IPS-20b (cell line): Measurements from ENCODE around the gene CREB3L2.
"Not testable (repeated sequence)": the region's sequence is repeated elsewhere in the genome, so short reads cannot be mapped to it uniquely, and the experiment has no call there.

Experiments used
- H3K27ac ChIP-seq: one replicate; pipeline ENCODE4 v1.5.1; 2013; ENCODE audit warnings: low read length
- H3K27me3 ChIP-seq: 2 replicates; pipeline ENCODE4 v1.6.1; 2013; ENCODE audit warnings: mild to moderate bottlenecking, low read length, inconsistent platforms; ENCODE audit not compliant: insufficient read depth
- H3K36me3 ChIP-seq: 2 replicates; pipeline ENCODE4 v1.6.1; 2013; ENCODE audit warnings: low read depth, mild to moderate bottlenecking, inconsistent platforms, low read length, moderate library complexity; ENCODE audit not compliant: insufficient read depth
- H3K4me1 ChIP-seq: 2 replicates; pipeline ENCODE4 v1.6.1; 2013; ENCODE audit warnings: mild to moderate bottlenecking, control low read depth, inconsistent platforms, low read length, moderate library complexity; ENCODE audit not compliant: insufficient read depth
- H3K4me3 ChIP-seq: 2 replicates; pipeline ENCODE4 v1.5.1; 2013; ENCODE audit warnings: mild to moderate bottlenecking, low read length, inconsistent platforms
- H3K9ac ChIP-seq: 2 replicates; pipeline ENCODE4 v1.6.1; 2013; ENCODE audit warnings: low read depth, mild to moderate bottlenecking, inconsistent platforms, low read length, moderate library complexity
- H3K9me3 ChIP-seq: 2 replicates; pipeline ENCODE4 v1.6.1; 2013; ENCODE audit warnings: mild to moderate bottlenecking, low read depth, low read length, inconsistent platforms; ENCODE audit not compliant: insufficient read depth

CREB3L2 gene

GRCh38 chr7:138029126-138029525 is 27.2 kb upstream of the CREB3L2 start:
- H3K36me3 ChIP-seq, result no peaks in the 10 kb centered on the region
- H3K27me3 ChIP-seq, result no peaks in the 10 kb centered on the region
- peaks cover 14% of the 10 kb centered on the region for H3K4me1 ChIP-seq
- H3K4me3 ChIP-seq, result no peak overlapping the region
- no peak overlapping the region for H3K27ac ChIP-seq
- no peak overlapping the region for H3K9ac ChIP-seq
- H3K9me3 ChIP-seq, result peaks cover 18% of the 10 kb centered on the region; the same call in 1 of the 2 replicates

GRCh38 chr7:138027100-138027499 is 25.2 kb upstream of the CREB3L2 start:
- no peak overlapping the region for H3K9ac ChIP-seq
- H3K4me1 ChIP-seq, result peaks cover 14% of the 10 kb centered on the region
- peaks cover 19% of the 10 kb centered on the region; the same call in 1 of the 2 replicates for H3K9me3 ChIP-seq
- no peak overlapping the region; the same call in 1 of the 2 replicates for H3K4me3 ChIP-seq
- H3K36me3 ChIP-seq, result no peaks in the 10 kb centered on the region
- no peak overlapping the region for H3K27ac ChIP-seq
- H3K27me3 ChIP-seq, result no peaks in the 10 kb centered on the region

- no peak overlapping the region for H3K4me3 ChIP-seq
- peaks cover 19% of the 10 kb centered on the region; the same call in 1 of the 2 replicates for H3K9me3 ChIP-seq
- H3K36me3 ChIP-seq, result no peaks in the 10 kb centered on the region
- H3K9ac ChIP-seq, result no peak overlapping the region
- H3K27me3 ChIP-seq, result no peaks in the 10 kb centered on the region
- H3K4me1 ChIP-seq, result peaks cover 14% of the 10 kb centered on the region
- H3K27ac ChIP-seq, result no peak overlapping the region
These were observed 23.6 kb upstream of the CREB3L2 start for GRCh38 chr7:138025215-138026186.

DNA sequence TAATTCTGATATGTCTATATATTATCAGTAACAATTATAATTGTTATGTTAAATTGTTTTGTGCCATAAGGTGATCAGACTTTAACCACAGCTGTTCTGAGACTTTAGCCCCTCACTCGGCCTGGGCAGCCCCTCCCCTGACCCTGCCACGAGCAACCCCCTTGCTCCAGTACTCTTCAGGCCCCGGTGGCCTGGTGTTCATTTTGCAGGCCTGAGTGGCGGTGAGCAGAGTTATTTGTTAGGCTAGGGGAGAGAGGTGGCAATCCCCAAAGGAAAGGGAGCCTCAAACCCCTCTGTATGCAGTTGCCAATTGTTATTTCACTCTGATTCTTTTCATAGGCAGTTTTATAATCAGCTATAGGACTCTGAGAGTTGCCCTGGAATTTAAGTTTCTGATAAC is 22.9 kb upstream of the CREB3L2 start:
- H3K4me1 ChIP-seq, result peaks cover 14% of the 10 kb centered on the region
- peaks cover 19% of the 10 kb centered on the region; the same call in 1 of the 2 replicates for H3K9me3 ChIP-seq
- no peak overlapping the region for H3K9ac ChIP-seq
- no peaks in the 10 kb centered on the region for H3K27me3 ChIP-seq
- H3K36me3 ChIP-seq, result no peaks in the 10 kb centered on the region
- no peak overlapping the region for H3K4me3 ChIP-seq
- H3K27ac ChIP-seq, result no peak overlapping the region

DNA sequence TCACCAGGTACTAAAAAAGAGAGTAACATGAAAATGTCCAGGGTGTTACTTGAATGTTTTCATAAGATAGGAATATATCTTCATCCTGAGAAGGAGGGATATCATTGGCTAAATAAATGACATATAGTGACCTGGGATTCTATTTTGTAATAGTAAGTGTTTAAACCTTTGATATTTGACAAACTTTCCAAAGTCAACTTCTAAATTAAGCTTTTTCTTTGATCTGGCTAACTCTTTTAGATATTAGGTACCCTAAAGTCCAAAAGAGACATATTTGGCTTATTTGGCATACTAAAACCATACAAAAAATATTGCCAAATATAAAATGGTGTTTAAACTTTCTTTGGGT is 22.4 kb upstream of the CREB3L2 start:
- no peak overlapping the region for H3K27ac ChIP-seq
- no peak overlapping the region for H3K9ac ChIP-seq
- H3K4me1 ChIP-seq, result peaks cover 12% of the 10 kb centered on the region
- H3K9me3 ChIP-seq, result peaks cover 19% of the 10 kb centered on the region; the same call in 1 of the 2 replicates
- no peaks in the 10 kb centered on the region for H3K36me3 ChIP-seq
- no peak overlapping the region for H3K4me3 ChIP-seq
- no peaks in the 10 kb centered on the region for H3K27me3 ChIP-seq

GRCh38 chr7:138023618-138024342 is 21.9 kb upstream of the CREB3L2 start:
- no peaks in the 10 kb centered on the region for H3K36me3 ChIP-seq

DNA sequence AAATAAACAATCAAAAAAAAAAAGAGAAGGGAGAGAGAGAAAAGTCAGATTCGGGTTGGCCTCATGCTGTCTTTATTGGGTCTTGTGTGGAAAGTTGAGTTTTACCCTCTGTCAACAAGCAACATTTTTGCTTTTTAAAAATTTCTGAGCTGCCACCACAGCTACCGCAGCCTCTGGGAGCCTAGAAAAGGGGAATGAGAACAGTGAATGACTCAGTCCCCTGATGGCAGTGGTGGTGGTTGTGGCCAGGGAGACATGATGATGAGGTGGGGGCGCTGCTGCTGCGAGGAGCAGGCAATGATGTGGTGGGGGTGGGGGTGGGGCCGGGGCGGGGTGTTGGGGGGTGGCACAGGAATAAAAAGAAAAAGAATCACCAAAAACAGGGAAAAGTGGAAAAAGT is 20.0 kb upstream of the CREB3L2 start:
- Histone ChIP-seq H3K27me3 (no peaks in the 10 kb centered on the region), H3K27ac (no peak overlapping the region), H3K9me3 (peaks cover 19% of the 10 kb centered on the region; the same call in 1 of the 2 replicates), H3K4me3 (no peak overlapping the region), H3K9ac (no peak overlapping the region), H3K4me1 (peaks cover 4% of the 10 kb centered on the region), H3K36me3 (no peaks in the 10 kb centered on the region)

More at GRCh38 chr7:138023618-138024342, 21.9 kb upstream of the CREB3L2 start:
- Histone ChIP-seq H3K4me3 (no peak overlapping the region), H3K9me3 (peaks cover 19% of the 10 kb centered on the region; the same call in 1 of the 2 replicates), H3K27me3 (no peaks in the 10 kb centered on the region), H3K27ac (no peak overlapping the region), H3K9ac (no peak overlapping the region), H3K4me1 (peaks cover 9% of the 10 kb centered on the region)

DNA sequence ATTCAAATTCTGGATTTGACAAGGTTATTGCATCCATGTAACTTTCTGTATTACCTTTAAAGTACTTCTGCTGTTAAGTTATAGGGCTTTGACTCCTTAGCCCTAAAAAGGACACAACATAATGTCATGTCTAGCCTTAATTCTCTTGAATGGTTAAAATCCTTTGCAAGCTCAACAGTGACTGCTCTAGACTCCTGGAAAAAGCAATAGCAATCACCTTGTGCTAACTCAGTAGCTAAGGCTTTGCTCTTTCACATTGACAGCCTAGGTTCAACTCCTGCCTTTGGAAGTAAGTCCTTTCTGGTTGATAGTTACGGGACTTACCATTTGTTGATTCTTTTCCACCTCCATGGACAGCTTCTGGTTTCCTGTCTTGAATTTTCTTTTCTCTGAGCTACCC is 16.1 kb upstream of the CREB3L2 start:
- peaks cover 13% of the 10 kb centered on the region; the same call in 1 of the 2 replicates for H3K4me1 ChIP-seq
- no peak overlapping the region for H3K4me3 ChIP-seq
- H3K9me3 ChIP-seq, result no peaks in the 10 kb centered on the region
- no peak overlapping the region for H3K27ac ChIP-seq
- no peak overlapping the region for H3K9ac ChIP-seq
- H3K36me3 ChIP-seq, result no peaks in the 10 kb centered on the region
- no peaks in the 10 kb centered on the region for H3K27me3 ChIP-seq

- H3K36me3 ChIP-seq, result no peaks in the 10 kb centered on the region
- no peak overlapping the region for H3K27ac ChIP-seq
- peaks cover 13% of the 10 kb centered on the region; the same call in 1 of the 2 replicates for H3K4me1 ChIP-seq
- H3K4me3 ChIP-seq, result no peak overlapping the region
- no peak overlapping the region for H3K9ac ChIP-seq
- H3K9me3 ChIP-seq, result no peaks in the 10 kb centered on the region
- no peaks in the 10 kb centered on the region for H3K27me3 ChIP-seq
These were observed 13.2 kb upstream of the CREB3L2 start for GRCh38 chr7:138015096-138015495.

DNA sequence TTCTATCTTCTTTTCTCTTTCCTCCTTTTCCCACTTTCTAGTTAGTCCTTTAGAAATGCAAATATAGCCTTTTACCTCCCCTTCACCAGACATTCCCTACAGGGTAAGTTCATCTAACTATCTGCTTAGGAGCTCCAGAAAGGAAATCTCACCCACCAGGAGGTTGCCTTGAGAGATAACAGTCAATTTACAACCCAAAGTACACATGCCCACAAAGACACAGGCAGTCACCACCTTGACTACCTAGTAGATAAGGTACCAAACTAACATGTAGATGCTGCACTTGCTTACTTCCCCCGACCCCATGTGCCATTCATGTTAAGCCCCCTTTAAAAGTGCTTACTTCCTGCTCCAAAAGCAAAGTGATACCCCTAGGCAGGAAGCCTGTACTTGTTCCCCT is 12.8 kb upstream of the CREB3L2 start:
- Histone ChIP-seq H3K4me3 (no peak overlapping the region), H3K9ac (no peak overlapping the region), H3K4me1 (peaks cover 13% of the 10 kb centered on the region; the same call in 1 of the 2 replicates), H3K27me3 (no peaks in the 10 kb centered on the region), H3K36me3 (no peaks in the 10 kb centered on the region), H3K27ac (no peak overlapping the region), H3K9me3 (no peaks in the 10 kb centered on the region)

DNA sequence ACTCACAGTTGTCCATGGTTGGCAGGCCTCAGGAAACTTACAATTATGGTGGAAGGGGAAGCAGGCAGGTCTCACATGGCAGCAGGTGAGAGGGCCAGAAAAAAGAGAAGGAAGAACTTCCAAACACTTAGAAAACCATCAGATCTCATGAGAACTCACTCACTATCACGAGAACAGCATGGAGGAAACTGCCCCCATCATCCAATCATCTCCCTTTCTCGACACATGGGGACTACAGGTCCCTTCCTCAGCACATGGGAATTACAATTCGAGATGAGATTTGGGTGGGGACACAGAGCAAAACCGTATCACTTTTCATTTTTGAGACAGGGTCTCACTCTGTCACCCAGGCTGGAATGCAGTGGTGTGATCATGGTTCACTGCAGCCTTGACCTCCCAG is 12.3 kb upstream of the CREB3L2 start:
- not testable (repeated sequence) for H3K36me3 ChIP-seq, H3K4me3 ChIP-seq, H3K9ac ChIP-seq, H3K27ac ChIP-seq, H3K27me3 ChIP-seq, H3K9me3 ChIP-seq
- H3K4me1 ChIP-seq, result peaks cover 13% of the 10 kb centered on the region; the same call in 1 of the 2 replicates
